Muscle of arm (tissue), 14 donors: ENCODE data around the gene MMP23B. TPM values are rescaled to one million over a fixed set of nuclear protein-coding genes. Genes with fewer than 3 reads are reported as not detected.
"Not testable (repeated sequence)": the region's sequence is repeated elsewhere in the genome, so short reads cannot be mapped to it uniquely, and the experiment has no call there.

ENCODE experiments used
- DNase-seq: peaks from one replicate; pipeline ENCODE4 v3.0.0-alpha.2; 2013
- long read RNA-seq, 11 donors: transcript quantifications; one replicate each; lab custom pipeline, GENCODE V29; 2026
- polyA plus RNA-seq, 12 donors: library from polyadenylated mRNA; unstranded; fragments of 120-200 nt; gene quantifications; one replicate each; pipeline ENCODE4 v1.2.1, GENCODE V29; 2013; ENCODE audit not compliant: insufficient read length in 12 of 12

Gene MMP23B
- polyA plus RNA-seq: 10 to 100 TPM in 11 of 12 donors, not detected in 1; 19.0 to 63.0 (median 25.5) TPM
- long read RNA-seq, donor 1, partial matches to known transcripts: 0 of 7 reads
- long read RNA-seq, donor 1, other reads (novel, unspliced or antisense): 0 of 7 reads
- long read RNA-seq, donor 2, transcript MMP23B-201 (8 exons, 1,326 nt): major isoform, 15 of 98 reads
- long read RNA-seq, donor 2, partial matches to known transcripts: 76 of 98 reads
- long read RNA-seq, donor 2, other reads (novel, unspliced or antisense): 0 of 98 reads
- long read RNA-seq, donor 3, partial matches to known transcripts: 23 of 25 reads
- long read RNA-seq, donor 3, other reads (novel, unspliced or antisense): 0 of 25 reads
- long read RNA-seq, donor 4, transcript MMP23B-201 (8 exons, 1,326 nt): major isoform, 5 of 8 reads
- long read RNA-seq, donor 4, partial matches to known transcripts: 0 of 8 reads
- long read RNA-seq, donor 4, other reads (novel, unspliced or antisense): 0 of 8 reads
- long read RNA-seq, donor 5, transcript MMP23B-201 (8 exons, 1,326 nt): major isoform, 18 of 231 reads
- long read RNA-seq, donor 5, partial matches to known transcripts: 201 of 231 reads
- long read RNA-seq, donor 5, other reads (novel, unspliced or antisense): 6 of 231 reads
- long read RNA-seq, donor 6, transcript MMP23B-201 (8 exons, 1,326 nt): major isoform, 5 of 8 reads
- long read RNA-seq, donor 6, partial matches to known transcripts: 0 of 8 reads
- long read RNA-seq, donor 6, other reads (novel, unspliced or antisense): 0 of 8 reads
- long read RNA-seq, donor 7, partial matches to known transcripts: 28 of 35 reads
- long read RNA-seq, donor 7, other reads (novel, unspliced or antisense): 0 of 35 reads
- long read RNA-seq, donor 8, transcript MMP23B-201 (8 exons, 1,326 nt): major isoform, 14 of 23 reads
- long read RNA-seq, donor 8, partial matches to known transcripts: 0 of 23 reads
- long read RNA-seq, donor 8, other reads (novel, unspliced or antisense): 0 of 23 reads
- long read RNA-seq, donor 9, transcript MMP23B-201 (8 exons, 1,326 nt): major isoform, 11 of 15 reads
- long read RNA-seq, donor 9, partial matches to known transcripts: 0 of 15 reads
- long read RNA-seq, donor 9, other reads (novel, unspliced or antisense): 0 of 15 reads
- long read RNA-seq, donor 10, transcript MMP23B-202 (7 exons, 1,309 nt): minor isoform, 5 of 25 reads
- long read RNA-seq, donor 10, transcript MMP23B-201 (8 exons, 1,326 nt): major isoform, 19 of 25 reads
- long read RNA-seq, donor 10, partial matches to known transcripts: 0 of 25 reads
- long read RNA-seq, donor 10, other reads (novel, unspliced or antisense): 0 of 25 reads
- long read RNA-seq, donor 11, transcript MMP23B-201 (8 exons, 1,326 nt): major isoform, 13 of 17 reads
- long read RNA-seq, donor 11, partial matches to known transcripts: 0 of 17 reads
- long read RNA-seq, donor 11, other reads (novel, unspliced or antisense): 0 of 17 reads

DNA sequence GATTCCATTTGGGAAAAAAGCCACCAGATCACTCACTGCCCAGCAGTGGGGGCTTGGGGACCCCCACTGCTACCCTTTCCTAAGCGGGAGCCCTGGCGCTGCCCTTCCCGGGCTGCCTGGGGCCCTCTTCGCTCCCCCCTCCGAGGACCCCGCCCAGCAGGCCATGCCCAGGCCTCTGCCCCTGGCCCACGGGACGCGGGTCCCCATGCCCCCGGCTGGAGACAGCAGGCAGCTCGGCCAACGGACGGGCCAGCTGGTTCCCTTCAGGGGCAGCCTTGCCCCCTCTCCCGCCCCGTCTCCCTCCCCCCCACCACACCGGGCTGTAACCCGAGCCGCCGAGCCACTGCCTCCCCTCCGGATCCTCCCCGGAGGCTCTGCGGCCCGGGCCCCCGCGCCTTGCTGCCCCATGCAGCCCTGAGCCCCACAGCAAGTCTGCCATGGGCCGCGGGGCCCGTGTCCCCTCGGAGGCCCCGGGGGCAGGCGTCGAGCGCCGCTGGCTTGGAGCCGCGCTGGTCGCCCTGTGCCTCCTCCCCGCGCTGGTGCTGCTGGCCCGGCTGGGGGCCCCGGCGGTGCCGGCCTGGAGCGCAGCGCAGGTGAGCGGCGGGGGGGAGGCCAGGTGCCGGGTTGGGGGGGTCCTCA lies at the start of gene MMP23B:
Gene MMP23B, plus strand, starts transcription at position 392 of the 639 bp plus-strand sequence. Its CDS starts 46 bp downstream, at position 438.
- no peak for DNase-seq

DNA sequence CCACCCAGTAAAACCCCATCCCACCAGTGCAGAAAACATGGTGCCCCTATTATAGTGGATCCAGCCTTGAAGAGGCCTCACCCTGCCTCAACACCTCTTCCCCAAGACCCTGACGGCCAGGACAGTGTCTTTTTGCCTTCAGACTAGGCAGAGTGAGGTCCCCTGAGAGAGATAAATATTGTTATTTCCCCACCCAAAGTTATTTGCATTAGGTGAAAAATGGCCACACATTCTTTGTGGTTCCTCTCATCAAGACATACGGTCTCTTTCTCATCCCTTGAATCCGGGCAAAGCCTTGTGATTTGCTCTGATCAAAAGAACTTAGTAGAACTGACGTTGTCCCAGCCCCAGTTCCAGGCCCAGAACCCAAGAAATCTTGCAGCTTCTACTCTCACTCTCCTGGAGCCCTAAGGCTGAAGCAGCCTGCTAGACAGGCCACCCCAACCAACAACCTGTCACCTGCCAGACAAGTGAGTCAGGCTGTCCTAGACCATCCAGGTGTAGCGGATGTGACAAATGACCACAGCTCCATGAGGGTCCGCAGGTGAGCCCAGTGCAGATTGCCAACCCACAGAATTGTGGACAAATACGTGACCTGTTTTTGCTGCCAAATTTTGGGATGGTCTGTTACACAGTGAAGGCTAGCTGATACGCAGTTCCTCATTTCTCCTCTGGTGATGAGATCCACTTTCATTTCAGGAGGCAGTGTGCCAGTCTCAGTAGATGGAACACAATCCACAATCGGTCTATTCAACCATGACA lies 49.2 kb upstream of the MMP23B start:
- no peak for DNase-seq

DNA sequence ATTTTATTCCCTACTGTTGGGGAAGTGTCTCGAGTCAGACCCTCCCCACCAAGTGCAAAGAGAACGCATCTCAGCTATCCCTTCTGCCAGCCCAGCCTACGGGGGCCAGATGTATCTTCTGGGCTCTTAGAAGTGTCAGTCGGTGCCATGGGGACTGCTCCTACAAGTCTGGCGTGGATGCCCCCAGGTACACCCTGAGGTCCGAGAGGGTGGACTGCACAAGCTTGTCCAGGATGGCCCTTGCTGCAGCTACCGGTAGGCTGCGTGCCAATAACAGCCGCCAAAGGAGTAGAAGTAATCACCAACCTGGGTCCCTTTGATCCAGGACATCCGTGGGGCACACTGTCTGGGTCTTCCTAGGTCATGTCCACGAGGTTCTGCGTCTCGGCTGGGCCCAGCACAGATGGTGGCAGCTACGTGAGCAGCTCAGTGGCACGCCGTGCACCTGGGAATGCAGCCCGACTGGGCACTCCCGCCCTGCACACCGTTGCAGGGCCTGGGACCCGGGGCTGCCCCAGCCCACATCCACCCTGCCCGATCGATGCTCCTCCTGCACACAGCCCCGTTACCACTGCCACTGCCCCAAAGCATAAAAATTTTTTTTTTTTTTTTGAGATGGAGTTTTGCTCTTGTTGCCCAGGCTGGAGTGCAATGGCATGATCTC lies 48.5 kb upstream of the MMP23B start:
- DNase-seq: no peak

DNA sequence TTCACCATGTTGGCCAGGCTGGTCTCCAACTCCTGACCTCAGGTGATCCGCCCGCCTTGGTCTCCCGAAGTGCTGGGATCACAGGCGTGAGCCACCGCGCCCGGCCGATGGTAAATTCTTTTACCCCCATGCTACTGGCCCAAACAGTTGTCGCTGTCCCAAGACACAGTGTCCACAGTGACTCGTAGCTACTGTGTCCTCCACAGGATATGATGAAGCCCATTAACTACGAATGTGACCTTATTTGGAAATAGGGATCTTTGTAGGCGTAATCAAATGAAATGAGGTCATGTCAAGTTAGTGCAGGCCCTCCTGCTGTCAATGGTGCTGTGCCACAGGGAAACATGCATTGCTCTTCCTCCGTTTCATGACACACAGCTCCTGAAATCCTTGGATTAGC lies 40.5 kb upstream of the MMP23B start:
- no peak for DNase-seq

DNA sequence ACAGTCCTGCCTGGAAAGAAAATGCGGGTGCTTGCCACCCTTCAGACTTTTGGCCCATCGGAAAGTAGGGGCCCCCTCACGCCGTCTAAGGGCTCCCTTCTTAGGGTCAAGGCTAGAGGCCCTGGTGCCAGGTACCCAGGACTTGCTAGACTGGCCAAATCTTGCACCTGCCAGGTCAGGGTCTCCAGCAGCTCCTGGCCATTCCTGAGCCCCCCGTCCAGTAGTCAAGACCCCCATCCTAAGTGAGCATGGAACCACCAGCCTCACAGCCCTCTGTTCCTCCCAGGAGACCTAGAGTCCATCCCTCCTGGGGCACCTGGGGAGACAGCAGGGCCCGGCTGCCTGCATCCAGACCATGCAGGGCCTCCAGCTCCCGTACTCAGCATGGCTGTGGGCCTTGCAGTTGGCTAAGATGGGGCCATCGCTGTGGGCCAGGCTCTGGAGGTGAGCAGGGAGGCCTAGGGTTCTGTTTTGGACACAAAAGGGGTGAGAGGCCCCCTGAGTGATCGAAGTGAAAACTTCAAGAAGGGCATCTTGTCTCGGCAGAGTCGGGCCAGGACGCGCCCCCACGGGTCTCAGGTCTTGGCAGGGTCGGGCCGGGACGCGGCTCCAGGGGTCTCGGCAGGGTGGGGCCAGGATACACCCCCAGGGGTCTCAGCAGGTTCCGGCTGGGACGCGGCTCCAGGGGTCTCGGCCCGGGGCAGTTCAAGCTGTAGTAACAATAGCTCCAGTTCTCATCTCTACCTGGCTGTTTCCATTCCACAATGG lies 38.0 kb upstream of the MMP23B start:
- DNase-seq: no peak

DNA sequence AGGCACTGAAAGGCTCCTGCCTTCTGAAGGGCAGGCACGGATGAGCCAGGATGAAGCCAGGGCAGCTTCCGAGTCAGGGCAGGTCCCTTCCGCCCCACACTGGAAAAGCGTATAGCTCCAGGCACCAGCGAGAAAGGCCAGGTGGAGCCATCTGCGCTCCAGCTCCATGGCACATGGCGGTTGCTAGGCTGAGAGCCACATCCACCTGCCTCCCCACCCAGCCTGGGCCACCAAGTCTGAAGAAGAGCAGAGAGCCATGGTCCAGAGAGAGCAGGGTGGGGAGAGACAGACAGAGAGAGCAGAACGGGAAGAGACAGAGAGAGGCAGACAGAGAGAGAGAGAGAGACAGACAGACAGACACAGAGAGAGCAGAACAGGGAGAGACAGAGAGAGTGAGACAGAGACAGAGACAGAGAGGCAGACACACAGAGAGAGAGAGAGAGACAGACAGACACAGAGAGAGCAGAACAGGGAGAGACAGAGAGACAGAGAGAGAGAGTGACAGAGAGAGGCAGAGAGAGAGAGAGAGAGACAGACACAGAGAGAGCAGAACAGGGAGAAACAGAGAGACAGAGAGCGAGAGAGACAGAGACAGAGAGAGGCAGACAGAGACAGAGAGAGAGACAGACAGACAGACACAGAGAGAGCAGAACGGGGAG lies 37.2 kb upstream of the MMP23B start:
- no peak for DNase-seq

DNA sequence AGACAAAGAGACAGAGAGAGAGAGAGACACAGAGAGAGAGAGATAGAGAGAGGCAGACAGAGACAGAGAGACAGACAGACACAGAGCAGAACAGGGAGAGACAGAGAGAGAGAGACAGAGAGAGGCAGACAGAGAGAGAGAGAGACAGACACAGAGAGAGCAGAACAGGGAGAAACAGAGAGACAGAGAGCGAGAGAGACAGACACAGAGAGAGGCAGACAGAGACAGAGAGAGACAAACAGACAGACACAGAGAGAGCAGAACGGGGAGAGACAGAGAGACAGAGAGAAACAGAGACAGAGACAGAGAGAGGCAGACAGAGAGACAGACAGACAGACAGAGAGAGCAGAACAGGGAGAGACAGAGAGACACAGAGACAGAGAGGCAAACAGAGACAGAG lies 36.6 kb upstream of the MMP23B start:
- DNase-seq: not testable (repeated sequence)

DNA sequence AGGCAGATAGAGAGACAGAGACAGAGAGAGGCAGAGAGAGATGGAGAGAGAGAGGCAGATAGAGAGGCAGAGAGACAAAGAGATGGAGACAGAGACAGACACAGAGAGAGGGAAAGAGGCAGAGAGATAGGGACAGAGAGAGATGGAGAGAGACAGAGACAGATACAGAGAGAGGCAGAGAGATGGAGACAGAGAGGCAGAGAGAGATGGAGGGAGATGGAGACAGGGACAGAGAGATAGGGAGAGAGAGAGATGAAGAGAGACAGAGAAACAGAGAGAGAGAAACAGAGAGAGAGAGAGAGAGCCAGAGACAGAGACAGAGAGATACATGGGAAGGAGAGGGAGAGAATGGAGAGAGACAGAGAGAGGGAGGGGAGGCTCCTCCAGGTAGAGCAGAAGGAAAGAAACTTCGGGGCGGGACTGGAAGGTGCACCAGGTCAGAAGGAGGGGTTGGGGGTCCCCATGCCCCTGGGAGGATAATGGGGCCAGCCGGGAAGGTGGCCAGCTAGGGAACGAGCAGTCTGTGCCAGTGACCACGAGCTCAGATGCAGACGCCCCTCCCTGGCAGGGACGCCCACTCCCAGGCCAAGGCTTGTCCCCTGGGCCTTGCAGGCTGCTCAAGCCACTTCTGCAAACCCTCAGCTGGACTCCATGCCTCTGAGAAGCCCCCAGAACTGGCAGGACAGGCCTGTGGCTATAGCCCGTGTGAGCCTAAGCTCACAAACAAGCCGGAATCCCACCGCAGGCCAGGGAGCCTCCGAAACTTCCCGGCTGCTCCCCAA lies 35.3 kb upstream of the MMP23B start:
- no peak for DNase-seq

DNA sequence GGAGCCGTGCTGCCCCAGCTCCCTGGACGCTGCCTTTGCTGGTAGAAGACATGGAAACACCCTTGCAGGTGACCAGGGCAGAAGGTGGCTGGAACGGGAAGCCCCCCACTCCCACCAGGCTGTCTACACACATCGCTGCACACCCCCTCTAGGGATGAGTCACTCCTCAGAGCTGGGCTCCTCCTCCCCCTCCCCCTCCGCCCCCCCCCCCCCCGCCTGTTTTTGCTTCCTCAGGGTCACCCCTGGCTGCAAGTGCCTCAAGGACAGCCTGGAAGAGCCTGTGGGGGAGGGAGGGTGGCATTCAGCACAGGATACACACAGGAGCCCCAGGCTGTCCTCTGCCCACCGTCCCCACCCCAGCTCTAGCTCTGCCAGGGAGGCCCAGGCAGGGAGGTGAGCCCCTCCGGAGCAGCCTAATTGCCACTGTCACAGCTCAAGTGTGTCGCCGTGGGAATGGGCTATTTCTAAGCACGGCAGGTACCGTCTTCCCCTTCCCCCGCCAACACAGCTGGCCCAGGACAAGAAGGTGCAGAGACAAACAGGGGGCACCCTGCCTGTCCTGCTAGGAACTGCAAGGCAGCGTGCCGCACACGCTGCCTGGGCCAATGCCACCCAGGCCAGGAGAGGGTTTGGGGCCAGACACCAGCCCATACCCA lies 34.6 kb upstream of the MMP23B start:
- DNase-seq: no peak

DNA sequence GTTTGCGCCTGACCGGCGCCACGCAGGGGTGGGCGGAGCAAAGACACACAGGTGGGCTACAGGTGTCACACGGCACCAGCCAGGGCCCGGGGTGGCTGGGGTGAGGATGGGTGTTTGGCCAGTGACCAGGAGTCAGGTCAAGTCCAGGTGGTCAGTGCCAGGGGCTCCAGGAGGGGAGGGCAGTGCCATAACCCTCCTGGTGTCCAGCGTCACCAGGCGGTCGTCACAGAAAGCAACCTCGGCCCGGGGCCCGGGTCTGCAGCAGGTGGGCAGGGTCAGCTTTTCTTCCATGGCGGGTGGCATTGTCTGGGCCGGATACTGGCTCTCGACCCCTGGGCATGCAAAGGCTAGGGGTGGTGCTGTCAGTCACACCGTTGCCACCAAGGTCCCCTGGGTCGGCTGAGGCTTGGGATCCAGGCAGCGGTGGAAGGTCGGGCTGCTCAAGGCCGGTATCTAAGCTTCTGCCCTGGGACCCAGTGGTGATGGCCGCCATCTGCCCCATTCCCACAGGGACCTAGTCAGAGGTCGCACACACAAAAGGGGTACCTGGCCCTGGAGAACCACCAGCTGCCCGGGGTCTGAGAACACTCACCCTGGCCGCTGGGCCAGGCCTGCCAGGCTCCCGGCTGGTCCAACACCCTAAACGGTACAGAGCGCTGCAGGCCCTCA lies 33.8 kb upstream of the MMP23B start:
- no peak for DNase-seq

DNA sequence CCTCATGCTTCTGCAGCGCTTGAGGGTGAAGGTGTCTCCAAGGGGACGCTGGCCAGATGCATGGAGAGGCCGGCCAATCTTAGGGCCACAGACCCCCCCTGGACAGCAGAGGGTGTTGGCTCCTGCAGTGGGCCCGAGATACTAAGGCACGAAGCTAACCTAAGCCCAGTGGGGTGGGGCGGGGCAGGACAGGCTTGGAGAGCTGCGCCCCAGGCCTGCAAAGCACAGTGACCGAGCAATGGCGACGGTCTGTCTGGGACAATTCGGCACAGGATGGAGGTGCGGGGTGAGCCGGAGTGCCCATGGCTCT lies 33.3 kb upstream of the MMP23B start:
- DNase-seq: no peak

DNA sequence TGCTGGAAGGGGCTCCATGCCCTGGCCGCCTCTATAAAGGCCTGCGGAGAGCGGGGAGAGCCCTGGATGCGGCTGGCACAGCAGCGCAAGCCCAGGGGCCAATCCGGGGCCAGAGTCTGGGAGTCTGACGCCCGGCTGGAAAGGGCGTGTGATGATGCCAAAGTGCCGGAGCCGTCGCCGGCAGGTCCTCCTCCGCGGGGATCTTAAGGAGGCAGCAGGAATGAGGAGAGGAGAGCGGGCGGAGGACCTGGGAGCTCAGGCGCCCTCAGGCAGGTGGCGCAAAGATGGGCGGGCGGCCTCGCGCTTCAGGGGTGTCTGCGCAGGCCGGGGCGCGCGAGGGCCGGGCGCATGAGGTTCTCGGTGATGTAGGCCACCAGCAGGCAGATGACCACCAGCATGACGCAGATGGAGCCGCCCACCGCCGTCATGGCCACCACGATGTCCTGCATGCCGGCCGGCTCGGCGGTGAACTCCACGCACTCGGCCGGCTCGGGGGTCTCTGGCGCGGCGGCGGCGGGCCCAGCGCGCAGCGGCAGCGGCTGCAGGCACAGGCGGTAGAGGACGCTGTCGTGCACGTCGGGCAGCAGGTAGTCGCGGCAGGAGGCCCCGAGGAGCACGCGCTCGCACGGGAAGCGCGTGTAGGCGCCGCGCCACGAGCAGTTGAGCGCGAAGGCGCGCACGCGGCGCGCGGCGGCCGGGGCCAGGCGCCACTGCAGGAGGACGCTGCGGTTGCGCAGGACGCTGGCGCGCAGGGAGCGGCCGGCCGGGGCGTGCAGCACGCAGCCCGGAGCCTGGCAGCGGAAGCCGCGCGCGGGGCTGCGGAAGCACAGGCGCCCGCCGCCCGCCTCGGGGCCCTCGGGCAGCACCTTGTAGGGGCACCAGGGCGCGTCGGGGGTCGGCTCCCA lies 32.7 kb upstream of the MMP23B start:
- no peak for DNase-seq

DNA sequence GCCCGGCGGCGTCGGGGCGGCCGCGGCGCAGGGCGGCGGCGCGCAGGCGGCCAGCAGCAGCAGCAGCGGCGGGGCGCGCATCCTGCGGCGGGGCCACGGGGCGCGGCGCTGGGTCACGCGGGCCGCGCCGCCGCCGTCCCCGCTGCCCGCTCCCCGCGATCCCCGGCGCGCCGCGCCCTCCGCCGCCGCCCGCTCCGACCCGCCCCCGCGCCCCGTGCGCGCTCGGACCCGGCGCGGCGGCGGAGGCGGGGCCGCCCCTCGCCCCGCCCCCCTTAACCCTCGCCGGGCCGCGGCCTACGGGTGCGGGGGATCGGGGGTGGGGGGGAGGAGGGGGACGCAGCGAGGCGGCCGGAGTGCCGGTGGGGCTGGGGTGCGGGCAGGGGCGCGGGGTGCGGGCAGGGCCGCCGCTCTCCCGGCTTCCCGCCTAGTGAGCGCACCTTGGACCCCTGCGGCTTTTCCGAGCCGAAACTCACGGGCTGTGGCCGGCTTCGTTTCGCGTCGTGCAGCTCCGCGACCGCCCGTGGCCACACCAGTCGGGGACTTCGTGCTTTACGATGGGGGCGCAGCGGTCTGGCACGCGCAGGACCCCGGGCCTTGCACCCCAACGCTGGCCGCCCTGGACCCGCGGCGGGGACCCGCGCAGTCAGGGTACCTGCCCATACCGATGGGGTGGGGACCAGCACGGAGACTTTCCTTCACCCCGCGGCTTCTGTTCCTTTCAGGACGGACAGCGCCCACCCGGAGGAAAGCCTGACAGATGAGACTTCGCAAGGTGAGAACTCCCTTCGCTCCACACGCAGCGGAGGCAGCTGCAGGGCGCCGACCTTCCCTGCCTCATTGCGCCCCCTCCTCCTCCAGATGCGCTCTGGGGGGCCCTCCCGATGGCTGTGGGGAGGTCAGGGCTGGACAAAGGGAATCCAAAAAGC lies 31.8 kb upstream of the MMP23B start, which contains the start of gene FNDC10:
Gene FNDC10, minus strand, starts transcription at position 201 of the 926 bp plus-strand sequence. Its CDS starts 120 bp downstream, at position 81.
- DNase-seq: no peak
